Mammary epithelial cell (primary cell): ENCODE measurements around the gene PRPF4.

ENCODE experiments used
- CTCF ChIP-seq, 2 donors: IDR thresholded peaks in 1 of 2; conservative IDR thresholded peaks in 1 of 2; 2 replicates each; pipeline ENCODE4 v1.5.1; 2011 to 2012; ENCODE audit warnings: inconsistent platforms in 2 of 2, low read length in 2 of 2, mild to moderate bottlenecking in 2 of 2, control low read depth in 1 of 2, low read depth in 1 of 2; ENCODE audit not compliant: insufficient read depth in 1 of 2; ENCODE audit errors: extremely low read depth in 1 of 2
- EZH2 ChIP-seq: IDR thresholded peaks from 2 replicates; pipeline ENCODE4 v1.6.1; 2012; ENCODE audit warnings: low read length, inconsistent platforms, borderline replicate concordance

DNA sequence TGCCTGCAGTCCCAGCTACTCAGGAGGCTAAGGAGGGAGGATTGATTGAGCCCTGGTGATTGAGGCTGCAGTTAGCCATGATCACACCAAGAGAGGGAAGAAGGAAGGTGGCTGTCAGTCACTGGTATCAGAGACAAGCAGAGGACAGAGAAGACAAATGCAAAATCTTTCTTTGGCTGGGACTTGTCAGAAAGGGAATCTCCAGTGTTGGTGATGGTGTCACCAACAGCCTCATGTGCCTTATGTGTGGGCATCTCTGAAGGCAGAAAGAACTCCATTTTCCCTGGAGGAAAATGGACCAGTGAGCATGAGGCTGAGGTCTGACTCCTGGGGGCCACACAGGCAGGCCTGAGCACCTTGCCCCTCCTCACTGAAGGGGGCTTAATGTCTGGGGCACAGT is 39.8 kb downstream of the PRPF4 start:
- TF ChIP-seq EZH2: no peak
- no peak for TF ChIP-seq CTCF (conservative IDR thresholded peaks at IDR 0.05 in 1 of 2, IDR thresholded peaks at IDR 0.05 in 1 of 2; ENCODE audit: extremely low read depth in 1 of 2, insufficient read depth in 1 of 2, low read depth in 1 of 2, low read length in 2 of 2)
